ENCODE results near the gene CFI. TPM values are rescaled to one million over a fixed set of nuclear protein-coding genes. Genes with fewer than 3 reads are reported as not detected.

CFI gene
- total RNA-seq, 2 donors from 2014 or later, result 1.6 to 6.8 TPM

- Histone ChIP-seq H3K9ac (ENCODE audit: low read depth in 2 of 2, low read length in 2 of 2) (peak overlapping the region in 1 of 2 donors; percentile 28), H3K9me3 (no peaks in the 10 kb centered on the region), H3K4me3 (no peak overlapping the region), H3K4me1 (no peaks in the 10 kb centered on the region), H3K27ac (peak overlapping the region; percentile 45), H3K36me3 (no peaks in the 10 kb centered on the region), H3K27me3 (no peaks in the 10 kb centered on the region)
- TF ChIP-seq CTCF (IDR thresholded peaks at IDR 0.05), result no peak
- intact Hi-C loops (cut with DNase I), result loop anchor here (5.0 kb wide), 2 partner anchors 103 to 267 kb away; partner anchors contain the start of genes CFI and SEC24B
- peak; percentile 73 for DNase-seq
Observed at GRCh38 chr4:109699553-109700225, 102.1 kb downstream of the CFI start.

- H3K4me3 ChIP-seq, result no peak overlapping the region
- peaks cover 7% of the 10 kb centered on the region for H3K36me3 ChIP-seq
- intact Hi-C loops (cut with DNase I), result no loop called here
- H3K9ac ChIP-seq (ENCODE audit: low read depth in 2 of 2, low read length in 2 of 2), result no peak overlapping the region
- H3K27me3 ChIP-seq, result no peaks in the 10 kb centered on the region
- no peaks in the 10 kb centered on the region for H3K9me3 ChIP-seq
- H3K4me1 ChIP-seq, result no peaks in the 10 kb centered on the region
- TF ChIP-seq CTCF (IDR thresholded peaks at IDR 0.05), result no peak
- DNase-seq, result no peak
- no peak overlapping the region for H3K27ac ChIP-seq
Observed at GRCh38 chr4:109698656-109699055, 103.1 kb downstream of the CFI start.

GRCh38 chr4:109691411-109691920 lies 110.3 kb downstream of the CFI start:
- Histone ChIP-seq H3K27ac (no peak overlapping the region), H3K27me3 (no peaks in the 10 kb centered on the region), H3K4me3 (no peak overlapping the region), H3K36me3 (peaks cover 7% of the 10 kb centered on the region), H3K9ac (ENCODE audit: low read depth in 2 of 2, low read length in 2 of 2) (no peak overlapping the region), H3K4me1 (no peaks in the 10 kb centered on the region), H3K9me3 (no peaks in the 10 kb centered on the region)
- no peak for DNase-seq
- no peak for TF ChIP-seq CTCF (IDR thresholded peaks at IDR 0.05)
- intact Hi-C loops (cut with DNase I), result no loop called here

Other genes starting within 250 kb of the CFI start
- 10 to 100 TPM; 10.4 to 11.7 TPM for gene MCUB, start 241.8 kb downstream of the CFI start, total RNA-seq
- gene CASP6, start 98.6 kb downstream of the CFI start, total RNA-seq, result 100 to 1,000 TPM; 110 to 115 TPM
- gene PLA2G12A, start 71.9 kb downstream of the CFI start, total RNA-seq, result 10 to 100 TPM; 46.9 to 55.1 TPM
- gene GAR1, start 13.8 kb upstream of the CFI start, total RNA-seq, result 10 to 100 TPM; 16.8 to 21.0 TPM
- under 1 TPM in 1 of 2 donors, not detected in 1; 0.57 TPM for gene RRH, start 26.0 kb upstream of the CFI start, total RNA-seq
- gene LRIT3, start 46.1 kb upstream of the CFI start, total RNA-seq, result under 1 TPM in 1 of 2 donors, not detected in 1; 0.15 TPM
- gene EGF, start 110.9 kb upstream of the CFI start, total RNA-seq, result 1 to 10 TPM; 2.2 to 2.8 TPM

Measured in colonic mucosa (tissue), 4 donors.